Right lobe of liver (tissue), 6 donors: ENCODE data around the gene C6orf52. TPM values are rescaled to one million over a fixed set of nuclear protein-coding genes. Genes with fewer than 3 reads are reported as not detected.

ENCODE experiments used
- ATAC-seq, 4 donors: fragments of 200-7000 bp; cut with Tn5 transposase; one replicate each; pipeline ENCODE4 v1.9.1; 2020; ENCODE audit warnings: mild to moderate bottlenecking in 4 of 4, moderate library complexity in 4 of 4
- DNase-seq, 3 donors: peaks; one replicate each; pipeline ENCODE4 v3.0.0-alpha.2; 2020
- H3K27ac ChIP-seq, 3 donors: fragments of 200-600 bp; one replicate each; pipeline ENCODE4 v1.8.0; 2022
- H3K27me3 ChIP-seq, 2 donors: fragments of 200-600 bp; one replicate each; pipeline ENCODE4 v1.8.0; 2022
- H3K36me3 ChIP-seq, 4 donors: fragments of 200-600 bp; sonication (generic) in 1 of 4; one replicate each; pipeline versions ENCODE4 v1.5.1 to v1.8.0; 2017 to 2022; ENCODE audit warnings: control low read depth in 1 of 4
- H3K4me1 ChIP-seq, 4 donors: fragments of 200-600 bp; sonication (generic) in 1 of 4; one replicate each; pipeline versions ENCODE4 v1.5.1 to v1.8.0; 2017 to 2022; ENCODE audit warnings: control low read depth in 1 of 4
- H3K4me3 ChIP-seq, 3 donors: fragments of 200-600 bp; one replicate each; pipeline ENCODE4 v1.8.0; 2022
- H3K9me3 ChIP-seq, 4 donors: fragments of 200-600 bp; sonication (generic) in 1 of 4; one replicate each; pipeline versions ENCODE4 v1.5.1 to v1.8.0; 2017 to 2022; ENCODE audit warnings: control low read depth in 1 of 4
- POLR2A ChIP-seq: fragments of 450-650 bp; IDR thresholded peaks from one replicate; pipeline ENCODE4 v1.6.1; 2017; ENCODE audit warnings: antibody characterized with exemption, mild to moderate bottlenecking
- whole genome bisulfite sequencing: methylation state at CpG from one replicate; pipeline ENCODE4 v1.1.6; 2018; ENCODE audit warnings: low coverage, low lambda C conversion rate; ENCODE audit not compliant: insufficient coverage; ENCODE audit errors: missing lambda C conversion rate; 5-methylcytosine and 5-hydroxymethylcytosine counted together
- intact Hi-C, 2 donors: fragments of 100-400 bp; cut with DNase I; formaldehyde crosslinking; loops; one replicate each; pipeline versions ENCODE4 v1.11.2 to v1.14.1; 2022
- total RNA-seq, 6 experiments: library from RNA; depleted of rRNA in 2 of 6; stranded (reverse); fragments of >200 nt in 2 of 6; fragmentation: NEBNext Ultra II Directional in 3 of 6; extraction: Animal tissue kit (Norgen Biotek cat#: 25700) in 3 of 6; gene quantifications; one replicate each; pipeline versions ENCODE4 v1.1.0 to v1.2.4, GENCODE V29; 2016 to 2023
- TF ChIP-seq, protein P1 (sequence below), 4 donors: fragments of 200-600 bp in 3 of 4; fragments of 450-650 bp in 1 of 4; IDR thresholded peaks; one replicate each; pipeline versions ENCODE4 v1.5.1 to v1.8.0; 2016 to 2022; ENCODE audit warnings: antibody characterized with exemption in 4 of 4, mild to moderate bottlenecking in 2 of 4
- donor health status: DM: no; HTN: yes; CAD: no.
- donor health status: DM: no; HTN: no; CAD: no.
- donor health status: DM: no; HTN: no; CAD: no.
- donor health status: DM: no; HTN: yes; CAD: no.
- donor health status: DM: no; HTN: yes; CAD: no.

Gene C6orf52
- total RNA-seq, 6 experiments from 2014 or later = 0.75 to 1.2 TPM; not detected in 4

DNA sequence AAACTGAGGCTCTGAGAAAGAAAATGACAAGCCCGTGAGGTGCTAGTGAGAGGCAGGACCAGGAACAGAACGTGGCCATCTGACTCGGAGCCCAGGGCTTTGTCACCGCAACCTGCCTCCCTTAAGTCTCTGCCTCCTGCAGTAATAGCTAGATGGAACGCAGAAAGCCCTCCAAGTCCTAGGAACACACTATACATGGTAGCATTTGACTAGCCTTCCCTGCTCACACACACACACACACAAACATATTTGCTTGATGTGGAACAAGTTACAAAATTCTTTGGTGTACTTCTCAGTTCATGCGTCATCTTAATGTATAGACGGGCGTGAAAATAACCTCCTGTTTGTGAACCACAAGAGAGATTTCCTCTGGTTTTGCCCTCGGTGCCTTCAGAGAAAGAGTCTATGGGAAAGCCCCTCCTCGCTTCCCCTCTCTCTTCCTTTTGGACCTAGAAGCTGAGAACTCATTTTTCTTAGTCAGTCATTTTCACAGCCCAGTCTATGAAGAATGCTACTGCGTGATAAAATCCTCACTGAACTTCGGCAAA, 38.8 kb downstream of the C6orf52 start:
- TF ChIP-seq, protein P1, sequence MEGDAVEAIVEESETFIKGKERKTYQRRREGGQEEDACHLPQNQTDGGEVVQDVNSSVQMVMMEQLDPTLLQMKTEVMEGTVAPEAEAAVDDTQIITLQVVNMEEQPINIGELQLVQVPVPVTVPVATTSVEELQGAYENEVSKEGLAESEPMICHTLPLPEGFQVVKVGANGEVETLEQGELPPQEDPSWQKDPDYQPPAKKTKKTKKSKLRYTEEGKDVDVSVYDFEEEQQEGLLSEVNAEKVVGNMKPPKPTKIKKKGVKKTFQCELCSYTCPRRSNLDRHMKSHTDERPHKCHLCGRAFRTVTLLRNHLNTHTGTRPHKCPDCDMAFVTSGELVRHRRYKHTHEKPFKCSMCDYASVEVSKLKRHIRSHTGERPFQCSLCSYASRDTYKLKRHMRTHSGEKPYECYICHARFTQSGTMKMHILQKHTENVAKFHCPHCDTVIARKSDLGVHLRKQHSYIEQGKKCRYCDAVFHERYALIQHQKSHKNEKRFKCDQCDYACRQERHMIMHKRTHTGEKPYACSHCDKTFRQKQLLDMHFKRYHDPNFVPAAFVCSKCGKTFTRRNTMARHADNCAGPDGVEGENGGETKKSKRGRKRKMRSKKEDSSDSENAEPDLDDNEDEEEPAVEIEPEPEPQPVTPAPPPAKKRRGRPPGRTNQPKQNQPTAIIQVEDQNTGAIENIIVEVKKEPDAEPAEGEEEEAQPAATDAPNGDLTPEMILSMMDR (IDR thresholded peaks at IDR 0.05) = no peak
- no peak for TF ChIP-seq POLR2A
- no peak for ATAC-seq
- intact Hi-C loops = no loop called here

DNA sequence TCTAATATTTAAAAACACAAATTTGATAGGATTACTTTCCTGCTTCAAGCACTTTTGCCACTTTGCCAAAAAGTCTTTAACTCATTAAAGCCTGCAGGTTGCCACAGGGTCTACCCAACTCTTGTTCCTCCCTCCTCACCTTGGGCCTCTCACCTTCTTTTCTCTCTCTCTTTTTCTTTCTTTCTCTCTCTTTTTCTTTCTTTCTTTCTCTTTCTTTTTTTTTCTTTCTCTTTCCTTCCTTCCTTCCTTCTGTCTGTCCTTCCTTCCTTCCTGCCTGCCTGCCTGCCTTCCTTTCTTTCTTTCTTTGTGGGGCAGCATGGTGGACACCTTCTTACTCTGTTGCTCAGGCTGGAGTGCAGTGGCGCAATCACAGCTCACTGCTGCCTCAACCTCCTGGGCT, 50.2 kb downstream of the C6orf52 start:
- H3K4me1 ChIP-seq = no peaks in the 10 kb centered on the region
- no peaks in the 10 kb centered on the region for H3K27me3 ChIP-seq
- DNase-seq (no peak), ATAC-seq (no peak)
- H3K4me3 ChIP-seq = no peak overlapping the region
- H3K9me3 ChIP-seq = no peaks in the 10 kb centered on the region
- H3K36me3 ChIP-seq = no peaks in the 10 kb centered on the region
- TF ChIP-seq, protein P1 (IDR thresholded peaks at IDR 0.05) = no peak
- no peak for TF ChIP-seq POLR2A
- 100% methylated on average over 1 of the region's 1 CpG for WGBS
- intact Hi-C loops = no loop called here
- no peak overlapping the region for H3K27ac ChIP-seq

More for the DNA sequence above, 38.8 kb downstream of the C6orf52 start:
- no peak for DNase-seq
- no peak overlapping the region for H3K27ac ChIP-seq
- H3K36me3 ChIP-seq = no peaks in the 10 kb centered on the region
- H3K4me3 ChIP-seq = no peak overlapping the region
- WGBS = 38% methylated on average over 10 of the region's 12 CpGs
- H3K9me3 ChIP-seq = no peaks in the 10 kb centered on the region
- H3K4me1 ChIP-seq = peaks cover 0 to 4% (median 0%) of the 10 kb centered on the region in 4 donors
- H3K27me3 ChIP-seq = no peaks in the 10 kb centered on the region

DNA sequence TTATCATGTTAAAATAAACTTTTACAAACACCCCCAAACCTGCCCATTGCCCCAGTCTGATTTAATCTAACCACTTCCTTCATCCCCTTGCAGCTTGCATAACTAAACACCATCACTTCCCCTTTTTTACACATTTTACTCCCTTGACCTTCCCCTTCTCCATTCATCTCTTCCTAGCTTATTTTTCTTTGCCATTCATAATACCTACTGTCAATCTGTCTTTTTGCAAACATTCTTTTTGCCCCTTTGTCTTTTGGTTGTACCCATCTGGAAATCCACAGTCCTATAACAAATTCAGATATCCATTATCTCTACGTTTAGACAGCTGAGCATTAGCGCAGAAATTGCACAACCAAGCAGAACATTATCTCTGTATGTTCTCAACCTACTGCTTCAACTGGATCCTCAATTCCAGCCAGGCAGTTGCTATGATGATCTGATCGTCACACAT, 51.2 kb downstream of the C6orf52 start:
- ATAC-seq = peak in 2 of 4 donors; percentile 38 to 44
- H3K4me1 ChIP-seq = no peaks in the 10 kb centered on the region
- H3K27me3 ChIP-seq = no peaks in the 10 kb centered on the region
- 33% methylated on average over 3 of the region's 3 CpGs for WGBS
- H3K9me3 ChIP-seq = no peaks in the 10 kb centered on the region
- TF ChIP-seq POLR2A = no peak
- TF ChIP-seq, protein P1 (IDR thresholded peaks at IDR 0.05) = no peak
- no peak overlapping the region for H3K4me3 ChIP-seq
- H3K27ac ChIP-seq = no peak overlapping the region
- no peak for DNase-seq
- intact Hi-C loops = no loop called here
- no peaks in the 10 kb centered on the region for H3K36me3 ChIP-seq

DNA sequence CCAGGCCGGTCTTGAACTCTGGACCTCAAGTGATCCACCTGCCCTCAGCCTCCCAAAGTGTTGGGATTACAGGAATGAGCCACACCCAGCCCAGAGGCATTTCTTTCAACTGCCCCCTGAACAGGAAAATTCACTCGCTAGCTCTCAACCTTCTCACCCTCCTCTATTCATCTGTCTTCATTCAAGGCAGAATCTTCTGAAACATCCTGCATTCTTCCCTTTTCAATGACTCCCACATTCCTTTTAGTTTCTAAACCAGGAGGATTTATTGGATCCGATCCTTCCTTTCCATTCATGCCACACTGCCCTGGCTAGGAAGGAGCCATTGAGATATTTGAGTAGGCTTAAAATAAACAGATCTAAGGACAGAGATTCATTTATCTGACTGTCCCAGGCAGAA, 52.9 kb downstream of the C6orf52 start:
- 67% methylated on average over 3 of the region's 3 CpGs for WGBS
- TF ChIP-seq, protein P1 (IDR thresholded peaks at IDR 0.05) = no peak
- TF ChIP-seq POLR2A = no peak
- no peaks in the 10 kb centered on the region for H3K4me1 ChIP-seq
- H3K27ac ChIP-seq = no peak overlapping the region
- DNase-seq (no peak), ATAC-seq (no peak)
- no peaks in the 10 kb centered on the region for H3K36me3 ChIP-seq
- intact Hi-C loops = no loop called here
- H3K4me3 ChIP-seq = no peak overlapping the region
- H3K27me3 ChIP-seq = no peaks in the 10 kb centered on the region
- H3K9me3 ChIP-seq = no peaks in the 10 kb centered on the region
